Peyer's patch (tissue), 4 donors: ENCODE measurements around the gene KCNC3.

Source experiments
- POLR2A ChIP-seq, 2 donors: fragments of 450-650 bp; IDR thresholded peaks; one replicate each; pipeline ENCODE4 v1.5.1; 2017; ENCODE audit warnings: antibody characterized with exemption in 2 of 2, mild to moderate bottlenecking in 2 of 2, moderate library complexity in 2 of 2
- TF ChIP-seq, protein P1 (sequence below), 6 experiments: fragments of 450-650 bp in 4 of 6; fragments of 200-600 bp in 2 of 6; sonication (generic) in 1 of 6; IDR thresholded peaks; one replicate each; pipeline ENCODE4 v1.5.1; 2017 to 2019; ENCODE audit warnings: antibody characterized with exemption in 6 of 6, mild to moderate bottlenecking in 3 of 6, moderate library complexity in 1 of 6

DNA sequence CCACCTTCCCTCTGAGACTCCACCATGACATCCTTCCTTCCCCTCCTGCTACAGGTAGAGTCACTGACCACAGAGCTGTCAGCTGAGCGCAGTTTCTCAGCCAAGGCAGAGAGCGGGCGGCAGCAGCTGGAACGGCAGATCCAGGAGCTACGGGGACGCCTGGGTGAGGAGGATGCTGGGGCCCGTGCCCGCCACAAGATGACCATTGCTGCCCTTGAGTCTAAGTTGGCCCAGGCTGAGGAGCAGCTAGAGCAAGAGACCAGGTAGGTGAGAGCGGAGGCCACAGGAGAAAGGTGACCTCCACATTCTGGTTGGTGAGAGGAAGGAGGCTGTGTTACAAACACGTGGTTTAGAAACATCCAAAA lies 27.6 kb downstream of the KCNC3 start:
- TF ChIP-seq, protein P1, sequence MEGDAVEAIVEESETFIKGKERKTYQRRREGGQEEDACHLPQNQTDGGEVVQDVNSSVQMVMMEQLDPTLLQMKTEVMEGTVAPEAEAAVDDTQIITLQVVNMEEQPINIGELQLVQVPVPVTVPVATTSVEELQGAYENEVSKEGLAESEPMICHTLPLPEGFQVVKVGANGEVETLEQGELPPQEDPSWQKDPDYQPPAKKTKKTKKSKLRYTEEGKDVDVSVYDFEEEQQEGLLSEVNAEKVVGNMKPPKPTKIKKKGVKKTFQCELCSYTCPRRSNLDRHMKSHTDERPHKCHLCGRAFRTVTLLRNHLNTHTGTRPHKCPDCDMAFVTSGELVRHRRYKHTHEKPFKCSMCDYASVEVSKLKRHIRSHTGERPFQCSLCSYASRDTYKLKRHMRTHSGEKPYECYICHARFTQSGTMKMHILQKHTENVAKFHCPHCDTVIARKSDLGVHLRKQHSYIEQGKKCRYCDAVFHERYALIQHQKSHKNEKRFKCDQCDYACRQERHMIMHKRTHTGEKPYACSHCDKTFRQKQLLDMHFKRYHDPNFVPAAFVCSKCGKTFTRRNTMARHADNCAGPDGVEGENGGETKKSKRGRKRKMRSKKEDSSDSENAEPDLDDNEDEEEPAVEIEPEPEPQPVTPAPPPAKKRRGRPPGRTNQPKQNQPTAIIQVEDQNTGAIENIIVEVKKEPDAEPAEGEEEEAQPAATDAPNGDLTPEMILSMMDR (IDR thresholded peaks at IDR 0.05) = no peak
- no peak for TF ChIP-seq POLR2A (IDR thresholded peaks at IDR 0.05)
